OCI-LY7 (cell line): ENCODE data around the gene ADARB2.

Experiments used
- CTCF ChIP-seq: fragments of 200-600 bp; sonication (generic); conservative IDR thresholded peaks from 2 replicates; pipeline ENCODE4 v1.5.1; 2014; ENCODE audit warnings: mild to moderate bottlenecking, antibody characterized with exemption, low read length, moderate library complexity, mixed read lengths
- EZH2phosphoT487 ChIP-seq: fragments of 200-600 bp; sonication (generic); IDR thresholded peaks from 2 replicates; pipeline ENCODE4 v1.6.1; 2018; ENCODE audit warnings: low read depth, borderline replicate concordance, mild to moderate bottlenecking, mixed run types, antibody characterized with exemption, low read length, moderate library complexity, mixed read lengths

GRCh38 chr10:1539216-1539615, 198.1 kb downstream of the ADARB2 start:
- TF ChIP-seq EZH2phosphoT487 (no peak), CTCF (no peak)
